D721Med (cell line): Measurements from ENCODE around the gene MRPL14.

Source experiments
- DNase-seq: peaks from one replicate; pipeline ENCODE4 v3.0.0; 2011; ENCODE audit warnings: low spot score; ENCODE audit not compliant: insufficient read length
- FAIRE-seq: peaks from 2 replicates; lab custom pipeline; 2011; peaks lifted over from hg19 to GRCh38; lab: Jason Lieb, UNC
- TF ChIP-seq, protein P1 (sequence below): IDR thresholded peaks from 2 replicates; pipeline ENCODE4 v1.5.1; 2012; ENCODE audit warnings: mild to moderate bottlenecking, control low read depth; ENCODE audit not compliant: insufficient read depth; ENCODE audit errors: missing control alignments

Gene MRPL14

GRCh38 chr6:44067173-44068139 is 59.8 kb downstream of the MRPL14 start:
- FAIRE-seq (no peak), DNase-seq (no peak)
- TF ChIP-seq, protein P1, sequence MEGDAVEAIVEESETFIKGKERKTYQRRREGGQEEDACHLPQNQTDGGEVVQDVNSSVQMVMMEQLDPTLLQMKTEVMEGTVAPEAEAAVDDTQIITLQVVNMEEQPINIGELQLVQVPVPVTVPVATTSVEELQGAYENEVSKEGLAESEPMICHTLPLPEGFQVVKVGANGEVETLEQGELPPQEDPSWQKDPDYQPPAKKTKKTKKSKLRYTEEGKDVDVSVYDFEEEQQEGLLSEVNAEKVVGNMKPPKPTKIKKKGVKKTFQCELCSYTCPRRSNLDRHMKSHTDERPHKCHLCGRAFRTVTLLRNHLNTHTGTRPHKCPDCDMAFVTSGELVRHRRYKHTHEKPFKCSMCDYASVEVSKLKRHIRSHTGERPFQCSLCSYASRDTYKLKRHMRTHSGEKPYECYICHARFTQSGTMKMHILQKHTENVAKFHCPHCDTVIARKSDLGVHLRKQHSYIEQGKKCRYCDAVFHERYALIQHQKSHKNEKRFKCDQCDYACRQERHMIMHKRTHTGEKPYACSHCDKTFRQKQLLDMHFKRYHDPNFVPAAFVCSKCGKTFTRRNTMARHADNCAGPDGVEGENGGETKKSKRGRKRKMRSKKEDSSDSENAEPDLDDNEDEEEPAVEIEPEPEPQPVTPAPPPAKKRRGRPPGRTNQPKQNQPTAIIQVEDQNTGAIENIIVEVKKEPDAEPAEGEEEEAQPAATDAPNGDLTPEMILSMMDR: no peak

- TF ChIP-seq, protein P1: no peak
- FAIRE-seq: no peak
- no peak for DNase-seq
Observed at GRCh38 chr6:44066394-44067172, 60.7 kb downstream of the MRPL14 start.

- TF ChIP-seq, protein P1: no peak
- DNase-seq (no peak), FAIRE-seq (no peak)
Observed at GRCh38 chr6:44065443-44066140, 61.7 kb downstream of the MRPL14 start.

- TF ChIP-seq, protein P1: no peak
- DNase-seq (no peak), FAIRE-seq (no peak)
Observed at GRCh38 chr6:44064948-44065272, 62.3 kb downstream of the MRPL14 start.

- FAIRE-seq (no peak), DNase-seq (no peak)
- TF ChIP-seq, protein P1: no peak
Observed at GRCh38 chr6:44064089-44064947, 62.9 kb downstream of the MRPL14 start.

- no peak for FAIRE-seq
- no peak for DNase-seq
- TF ChIP-seq, protein P1: no peak
Observed at GRCh38 chr6:44063561-44064059, 63.6 kb downstream of the MRPL14 start.
